SK-N-SH (cell line): Measurements from ENCODE around the gene SLC35F4. TPM values are rescaled to one million over a fixed set of nuclear protein-coding genes. Genes with fewer than 3 reads are reported as not detected.

Source experiments
- CTCF ChIA-PET: fragments of 300-600, 350-600 bp; formaldehyde crosslinking; extraction: SDS; loops from one replicate; lab custom pipeline; 2021; lab: Yijun Ruan, JAX
- POLR2A ChIA-PET: fragments of 350-600 bp; sonication (Branson Sonifier 250); formaldehyde crosslinking; extraction: SDS; loops from one replicate; lab custom pipeline; 2020; ENCODE audit warnings: antibody characterized with exemption, inconsistent platforms; lab: Yijun Ruan, JAX
- DNase-seq: peaks from one replicate; pipeline ENCODE4 v3.0.0; 2012
- H2AFZ ChIP-seq: fragments of 200-600 bp; sonication (generic); 2 replicates; pipeline ENCODE4 v1.8.1; 2016; ENCODE audit warnings: antibody characterized with exemption, mild to moderate bottlenecking, low read depth
- H3F3A ChIP-seq: fragments of 200-600 bp; sonication (generic); replicated peaks from 2 replicates; pipeline ENCODE3; 2016; ENCODE audit warnings: antibody characterized with exemption, mild to moderate bottlenecking; ENCODE audit not compliant: insufficient read depth
- H3K27ac ChIP-seq, 2 experiments: fragments of 200-500 bp in 1 of 2; fragments of 200-600 bp in 1 of 2; sonication (Bioruptor generic) in 1 of 2; sonication (generic), shearing (Covaris generic) in 1 of 2; 2 replicates each; pipeline versions ENCODE4 v1.5.1 to v1.6.1; 2014 to 2016; ENCODE audit warnings: low read depth in 2 of 2, inconsistent platforms in 1 of 2, low read length in 1 of 2, mild to moderate bottlenecking in 1 of 2, mixed read lengths in 1 of 2
- H3K27me3 ChIP-seq: fragments of 200-600 bp; sonication (generic), shearing (Covaris generic); 2 replicates; pipeline ENCODE4 v1.6.1; 2016; ENCODE audit warnings: mixed run types; ENCODE audit not compliant: insufficient read depth
- H3K36me3 ChIP-seq, 2 experiments: fragments of 200-500 bp in 1 of 2; fragments of 200-600 bp in 1 of 2; sonication (Bioruptor generic) in 1 of 2; sonication (generic) in 1 of 2; replicated peaks in 1 of 2; 2 replicates each; pipeline versions ENCODE3 to v1.5.1; 2014 to 2016; ENCODE audit warnings: low read length in 1 of 2, mild to moderate bottlenecking in 1 of 2; ENCODE audit not compliant: insufficient read depth in 2 of 2, control insufficient read depth in 1 of 2
- H3K4me1 ChIP-seq, 2 experiments: fragments of 200-500 bp in 1 of 2; fragments of 200-600 bp in 1 of 2; sonication (Bioruptor generic) in 1 of 2; sonication (generic), shearing (Covaris generic) in 1 of 2; 2 replicates each; pipeline versions ENCODE4 v1.5.1 to v1.6.1; 2014 to 2016; ENCODE audit warnings: low read depth in 1 of 2, low read length in 1 of 2, mixed run types in 1 of 2; ENCODE audit not compliant: insufficient read depth in 2 of 2, control insufficient read depth in 1 of 2
- H3K4me2 ChIP-seq: fragments of 200-600 bp; sonication (generic), shearing (Covaris generic); 2 replicates; pipeline ENCODE4 v1.6.1; 2017; ENCODE audit warnings: mixed run types
- H3K4me3 ChIP-seq, 2 experiments: fragments of 200-500 bp in 1 of 2; fragments of 200-600 bp in 1 of 2; sonication (Bioruptor generic) in 1 of 2; sonication (generic), shearing (Covaris generic) in 1 of 2; 2 replicates each; pipeline versions ENCODE4 v1.5.1 to v1.8.1; 2014 to 2016; ENCODE audit warnings: low read depth in 2 of 2, inconsistent platforms in 1 of 2, low read length in 1 of 2, mild to moderate bottlenecking in 1 of 2, mixed read lengths in 1 of 2, moderate library complexity in 1 of 2
- H3K79me2 ChIP-seq: fragments of 200-600 bp; sonication (generic); 2 replicates; pipeline ENCODE4 v1.8.1; 2017; ENCODE audit warnings: mild to moderate bottlenecking; ENCODE audit not compliant: insufficient read depth
- H3K9ac ChIP-seq: fragments of 200-600 bp; sonication (generic); 2 replicates; pipeline ENCODE4 v1.6.1; 2017; ENCODE audit warnings: mixed run types
- H3K9me2 ChIP-seq: fragments of 200-600 bp; sonication (generic); 2 replicates; pipeline ENCODE4 v1.6.1; 2017; ENCODE audit warnings: mixed run types
- H3K9me3 ChIP-seq: fragments of 200-600 bp; sonication (generic); 2 replicates; pipeline ENCODE4 v1.6.1; 2017; ENCODE audit warnings: mixed run types, mild to moderate bottlenecking, moderate library complexity
- H4K20me1 ChIP-seq: fragments of 200-600 bp; sonication (generic); 2 replicates; pipeline ENCODE4 v1.6.1; 2017; ENCODE audit warnings: mild to moderate bottlenecking, mixed run types; ENCODE audit not compliant: insufficient read depth
- CHD2 ChIP-seq: fragments of 150-350 bp; IDR thresholded peaks from 2 replicates; pipeline ENCODE4 v1.6.1; 2018; ENCODE audit warnings: low read length; ENCODE audit not compliant: partially characterized antibody
- EP300 ChIP-seq, 2 experiments: IDR thresholded peaks; 2 replicates each; pipeline versions ENCODE4 v1.4.0 to v1.6.1; 2012; ENCODE audit warnings: borderline replicate concordance in 1 of 2, low read depth in 1 of 2, low read length in 1 of 2
- FOSL2 ChIP-seq: IDR thresholded peaks from 2 replicates; pipeline ENCODE4 v1.4.0; 2012; ENCODE audit warnings: low read depth, mild to moderate bottlenecking, moderate library complexity, borderline replicate concordance
- FOXJ3 ChIP-seq: sonication (generic); formaldehyde crosslinking; IDR thresholded peaks from 2 replicates; pipeline ENCODE4 v1.5.1; 2020; ENCODE audit warnings: mild to moderate bottlenecking, missing genetic modification reagents
- GABPA ChIP-seq: IDR thresholded peaks from 2 replicates; pipeline ENCODE4 v1.4.0; 2012; ENCODE audit warnings: low read depth, mild to moderate bottlenecking
- GATA2 ChIP-seq: sonication (generic); formaldehyde crosslinking; IDR thresholded peaks from 2 replicates; pipeline ENCODE4 v1.5.0; 2020; ENCODE audit warnings: mild to moderate bottlenecking, missing genetic modification reagents
- IRF3 ChIP-seq: fragments of 150-350 bp; IDR thresholded peaks from 2 replicates; pipeline ENCODE4 v1.6.1; 2016; ENCODE audit warnings: mild to moderate bottlenecking, low read depth, low read length
- MAX ChIP-seq: IDR thresholded peaks from 2 replicates; pipeline ENCODE4 v1.4.0; 2012; ENCODE audit warnings: low read depth
- MXI1 ChIP-seq: IDR thresholded peaks from 2 replicates; pipeline ENCODE4 v1.6.1; 2012; ENCODE audit warnings: mild to moderate bottlenecking, low read depth, low read length, improper control_type of control experiment
- NRF1 ChIP-seq: IDR thresholded peaks from 2 replicates; pipeline ENCODE4 v1.6.1; 2012; ENCODE audit warnings: low read depth, mild to moderate bottlenecking, low read length
- PBX3 ChIP-seq: IDR thresholded peaks from 2 replicates; pipeline ENCODE4; 2012
- RAD21 ChIP-seq: IDR thresholded peaks from 2 replicates; pipeline ENCODE4 v1.6.1; 2012; ENCODE audit warnings: mild to moderate bottlenecking, low read length
- RCOR1 ChIP-seq: fragments of 150-350 bp; IDR thresholded peaks from 2 replicates; pipeline ENCODE4 v1.6.1; 2017; ENCODE audit warnings: antibody characterized with exemption, low read length
- RFX5 ChIP-seq: IDR thresholded peaks from 2 replicates; pipeline ENCODE4 v1.6.1; 2012; ENCODE audit warnings: mild to moderate bottlenecking, improper control_type of control experiment, low read length
- SIN3A ChIP-seq: IDR thresholded peaks from 2 replicates; pipeline ENCODE4 v1.6.1; 2012; ENCODE audit warnings: low read depth, mild to moderate bottlenecking, low read length, moderate library complexity, borderline replicate concordance
- TCF12 ChIP-seq: IDR thresholded peaks from 2 replicates; pipeline ENCODE4 v1.4.0; 2012
- TEAD4 ChIP-seq: IDR thresholded peaks from 2 replicates; pipeline ENCODE4 v1.4.0; 2012; ENCODE audit warnings: mild to moderate bottlenecking, borderline replicate concordance; ENCODE audit not compliant: insufficient read depth
- YY1 ChIP-seq: IDR thresholded peaks from 2 replicates; pipeline ENCODE4 v1.4.0; 2012; ENCODE audit warnings: low read depth, mild to moderate bottlenecking
- WGBS: methylation state at CpG from one replicate; pipeline ENCODE4 v1.1.6; 2017; ENCODE audit warnings: low lambda C conversion rate; 5-methylcytosine and 5-hydroxymethylcytosine counted together
- polyA plus RNA-seq, 3 experiments: library from polyadenylated mRNA; depleted of rRNA; stranded (reverse); fragments of >200 nt; gene quantifications; 2 replicates each; pipeline ENCODE4 v1.2.3, GENCODE V29; 2012

The SLC35F4 gene
- polyA plus RNA-seq, 1 of the 3 experiments (the other 2 are of a cell fraction) = not detected

GRCh38 chr14:57704763-57705162 lies 161.1 kb downstream of the SLC35F4 start:
- ChIA-PET CTCF (no interaction called here), POLR2A (no interaction called here)
- no peaks in the 10 kb centered on the region for H4K20me1 ChIP-seq
- H3K79me2 ChIP-seq = no peaks in the 10 kb centered on the region
- no peaks in the 10 kb centered on the region for H3K4me1 ChIP-seq
- no peaks in the 10 kb centered on the region for H3F3A ChIP-seq
- no peaks in the 10 kb centered on the region for H3K9me2 ChIP-seq
- no peak for DNase-seq
- no peaks in the 10 kb centered on the region for H3K36me3 ChIP-seq
- no peak overlapping the region for H3K4me2 ChIP-seq
- no peak for TF ChIP-seq FOXJ3
- H3K9ac ChIP-seq = no peak overlapping the region
- no peak overlapping the region for H3K27ac ChIP-seq
- no peaks in the 10 kb centered on the region for H3K9me3 ChIP-seq
- WGBS = 24% methylated on average over 1 of the region's 1 CpG
- no peak overlapping the region for H2AFZ ChIP-seq
- H3K27me3 ChIP-seq = no peaks in the 10 kb centered on the region
- H3K4me3 ChIP-seq = no peak overlapping the region

GRCh38 chr14:57699947-57700346 lies 165.9 kb downstream of the SLC35F4 start:
- ChIA-PET CTCF (no interaction called here), POLR2A (no interaction called here)
- Histone ChIP-seq H3K9me3 (no peaks in the 10 kb centered on the region), H3K27ac (no peak overlapping the region), H3F3A (no peaks in the 10 kb centered on the region), H3K27me3 (no peaks in the 10 kb centered on the region), H4K20me1 (no peaks in the 10 kb centered on the region), H2AFZ (no peak overlapping the region), H3K79me2 (no peaks in the 10 kb centered on the region), H3K4me3 (no peak overlapping the region), H3K9ac (no peak overlapping the region), H3K9me2 (no peaks in the 10 kb centered on the region), H3K4me1 (no peaks in the 10 kb centered on the region), H3K4me2 (no peak overlapping the region), H3K36me3 (no peaks in the 10 kb centered on the region)
- DNase-seq = no peak
- WGBS = 5% methylated on average over 3 of the region's 3 CpGs
- TF ChIP-seq GATA2 (CRISPR knock-in tag) = no peak
- TF ChIP-seq FOSL2 = no peak
- no peak for TF ChIP-seq EP300 (IDR thresholded peaks at IDR 0.05; ENCODE audit: borderline replicate concordance in 1 of 2, low read depth in 1 of 2, low read length in 1 of 2)
- no peak for TF ChIP-seq PBX3
- no peak for TF ChIP-seq TEAD4
- no peak for TF ChIP-seq MAX
- TF ChIP-seq SIN3A = no peak
- TF ChIP-seq IRF3 = no peak
- no peak for TF ChIP-seq TCF12
- no peak for TF ChIP-seq GABPA
- TF ChIP-seq YY1 = no peak
- no peak for TF ChIP-seq NRF1
- no peak for TF ChIP-seq RAD21
- no peak for TF ChIP-seq FOXJ3
- no peak for TF ChIP-seq RFX5
- TF ChIP-seq CHD2 = no peak
- TF ChIP-seq MXI1 = no peak
- TF ChIP-seq RCOR1 = no peak
